ELF-1 (cell line): Measurements from ENCODE around the gene KCNG1.

ENCODE experiments used
- DNase-seq: peaks from one replicate; pipeline ENCODE4 v3.0.0-alpha.2; 2016; ENCODE audit warnings: low read depth, low spot score

The KCNG1 gene

GRCh38 chr20:51013577-51014330 is 9.2 kb downstream of the KCNG1 start:
- peak; percentile 38 for DNase-seq

GRCh38 chr20:51012357-51012756 is 10.6 kb downstream of the KCNG1 start:
- DNase-seq = no peak

- DNase-seq = no peak
These were observed 11.4 kb downstream of the KCNG1 start for GRCh38 chr20:51011479-51011878.

GRCh38 chr20:51010932-51011331 is 12.0 kb downstream of the KCNG1 start:
- DNase-seq = no peak

- no peak for DNase-seq
These were observed 12.9 kb downstream of the KCNG1 start for GRCh38 chr20:51010043-51010365.

- no peak for DNase-seq
These were observed 13.4 kb downstream of the KCNG1 start for GRCh38 chr20:51009303-51010042.

- no peak for DNase-seq
These were observed 14.2 kb downstream of the KCNG1 start for GRCh38 chr20:51008718-51009117.

- DNase-seq = no peak
These were observed 17.7 kb downstream of the KCNG1 start for GRCh38 chr20:51005214-51005613.

GRCh38 chr20:51004781-51005180 is 18.1 kb downstream of the KCNG1 start:
- no peak for DNase-seq

GRCh38 chr20:51004305-51004727 is 18.6 kb downstream of the KCNG1 start:
- DNase-seq = no peak

- no peak for DNase-seq
These were observed 19.2 kb downstream of the KCNG1 start for GRCh38 chr20:51003753-51004152.

- no peak for DNase-seq
These were observed 20.3 kb downstream of the KCNG1 start for GRCh38 chr20:51002633-51003032.

- DNase-seq = no peak
These were observed 21.3 kb downstream of the KCNG1 start for GRCh38 chr20:51001430-51002265.

- DNase-seq = no peak
These were observed 23.6 kb downstream of the KCNG1 start for GRCh38 chr20:50999355-50999754.

GRCh38 chr20:50996901-50997865 is 25.7 kb downstream of the KCNG1 start:
- no peak for DNase-seq

- no peak for DNase-seq
These were observed 27.4 kb downstream of the KCNG1 start for GRCh38 chr20:50995506-50995905.

- DNase-seq = no peak
These were observed 29.0 kb downstream of the KCNG1 start for GRCh38 chr20:50993876-50994275.

GRCh38 chr20:50992733-50993457 is 30.0 kb downstream of the KCNG1 start:
- DNase-seq = peak; percentile 97

GRCh38 chr20:50992336-50992732 is 30.6 kb downstream of the KCNG1 start:
- DNase-seq = peak; percentile 93

GRCh38 chr20:50991076-50991475 is 31.8 kb downstream of the KCNG1 start:
- peak; percentile 56 for DNase-seq
